Measurements from ENCODE around the gene ZNF799.
"Not testable (repeated sequence)": the region's sequence is repeated elsewhere in the genome, so short reads cannot be mapped to it uniquely, and the experiment has no call there.

ZNF799 gene
- long read RNA-seq, donor 1, partial matches to known transcripts: 0 of 2 reads
- long read RNA-seq, donor 1, other reads (novel, unspliced or antisense): 0 of 2 reads
- long read RNA-seq, donor 2, partial matches to known transcripts: 0 of 3 reads
- long read RNA-seq, donor 2, other reads (novel, unspliced or antisense): 0 of 3 reads
- long read RNA-seq, donor 3: 0 reads
- long read RNA-seq, donor 4: 0 reads
- long read RNA-seq, donor 5, partial matches to known transcripts: 0 of 1 reads
- long read RNA-seq, donor 5, other reads (novel, unspliced or antisense): 0 of 1 reads
- long read RNA-seq, donor 6, partial matches to known transcripts: 0 of 1 reads
- long read RNA-seq, donor 6, other reads (novel, unspliced or antisense): 0 of 1 reads
- long read RNA-seq, donor 7: 0 reads
- long read RNA-seq, donor 8, full-length matches to known transcripts: 2 of 2 reads
- long read RNA-seq, donor 8, partial matches to known transcripts: 0 of 2 reads
- long read RNA-seq, donor 8, other reads (novel, unspliced or antisense): 0 of 2 reads

- peak; percentile 95 for DNase-seq
Measured at GRCh38 chr19:12400633-12401502, at the start of gene ZNF799. Gene ZNF799 (minus strand): TSS chr19:12401271. CDS start chr19:12401070, 201 bp downstream.

DNA sequence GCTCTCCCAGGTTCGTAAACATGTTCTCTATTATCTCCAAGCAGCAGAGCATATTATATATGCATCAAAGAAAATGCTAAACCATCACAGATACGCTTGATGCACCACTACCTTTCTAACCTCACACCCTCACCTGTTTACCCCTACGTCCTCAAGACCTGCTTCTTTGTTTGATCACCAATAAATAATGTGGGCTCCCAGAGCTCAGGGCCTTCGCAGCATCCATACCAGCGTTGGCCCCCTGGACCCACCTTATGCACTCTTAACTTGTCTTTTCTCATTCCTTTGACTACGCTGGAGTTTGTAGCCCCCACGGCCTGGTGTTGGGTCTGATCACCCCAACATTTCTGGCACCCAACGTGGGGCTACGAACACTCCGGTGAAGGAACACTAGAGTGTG is 49.8 kb upstream of the ZNF799 start:
- DNase-seq: no peak

DNA sequence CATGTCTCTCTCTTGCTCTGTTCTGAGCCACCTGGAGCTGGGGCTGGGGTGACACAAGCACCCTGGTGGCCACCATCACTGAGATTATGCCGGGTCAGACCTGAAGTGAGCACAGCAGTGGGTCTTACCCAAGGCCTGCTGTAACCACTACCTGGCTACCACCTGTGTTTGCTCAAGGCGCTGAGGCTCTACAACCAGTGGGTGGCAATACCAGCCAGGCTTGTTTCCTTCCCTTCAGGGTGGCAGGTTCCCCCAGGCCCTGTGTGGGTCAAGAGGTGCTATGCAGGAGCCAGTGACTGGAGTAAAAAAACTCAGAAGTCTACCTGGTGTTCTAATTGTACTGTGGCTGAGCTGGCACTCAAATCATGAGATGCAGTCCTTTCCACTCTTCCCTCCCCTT is 47.7 kb upstream of the ZNF799 start:
- no peak for DNase-seq

GRCh38 chr19:12440541-12441316 is 39.7 kb upstream of the ZNF799 start, which contains the start of gene ZNF443:
Gene ZNF443 (minus strand): TSS chr19:12441021. CDS start chr19:12440914, 107 bp downstream.
- DNase-seq: peak; percentile 94

- peak; percentile 55 for DNase-seq
Measured at GRCh38 chr19:12439686-12440540, 38.8 kb upstream of the ZNF799 start.

DNA sequence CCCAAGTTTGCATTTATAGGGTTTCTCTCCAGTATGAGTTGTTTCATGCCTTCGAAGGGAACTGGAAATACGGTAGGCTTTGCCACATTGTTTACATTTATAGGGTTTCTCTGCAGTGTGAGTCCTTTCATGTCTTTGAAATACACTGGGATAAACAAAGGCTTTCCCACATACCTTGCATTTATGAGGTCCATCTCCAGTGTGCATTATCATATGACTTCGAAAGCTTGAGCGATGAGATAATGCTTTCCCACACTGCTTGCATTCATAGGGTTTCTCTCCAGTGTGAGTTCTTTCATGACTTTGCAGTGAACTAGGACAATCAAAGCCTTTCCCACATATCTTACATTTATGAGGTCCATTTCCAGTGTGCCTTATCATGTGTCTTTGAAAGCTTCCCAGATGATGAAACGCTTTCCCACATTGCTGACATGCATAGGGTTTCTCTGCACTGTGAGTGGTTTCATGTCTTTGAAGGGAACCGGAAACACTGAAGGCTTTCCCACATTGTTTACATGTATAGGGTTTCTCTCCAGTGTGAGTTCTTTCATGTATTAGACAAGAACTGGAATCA is 29.7 kb upstream of the ZNF799 start:
- not testable (repeated sequence) for DNase-seq

DNA sequence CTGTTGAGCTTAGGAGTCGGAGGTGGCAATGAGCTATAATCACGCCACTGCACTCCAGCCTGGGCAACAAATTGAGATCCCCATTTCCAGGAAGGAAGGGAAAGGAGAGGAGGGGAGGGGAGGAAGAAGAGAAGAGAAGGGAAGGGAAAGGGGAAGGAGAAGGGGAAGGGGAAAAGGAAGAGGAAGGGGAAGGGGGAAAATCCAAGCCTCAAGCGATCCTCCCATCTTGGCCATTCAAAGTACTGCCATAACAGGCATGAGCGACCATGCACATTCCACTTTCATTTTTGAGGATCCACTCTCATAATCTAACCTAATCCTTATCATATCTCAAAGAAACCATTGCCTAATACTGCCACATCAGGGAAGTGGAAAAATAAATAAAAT is 24.8 kb upstream of the ZNF799 start:
- no peak for DNase-seq

- no peak for DNase-seq
Measured at GRCh38 chr19:12425236-12425887, 24.3 kb upstream of the ZNF799 start.

- not testable (repeated sequence) for DNase-seq
Measured at GRCh38 chr19:12417273-12417672, 16.2 kb upstream of the ZNF799 start.

- no peak for DNase-seq
Measured at GRCh38 chr19:12411893-12412292, 10.8 kb upstream of the ZNF799 start.

- DNase-seq: peak; percentile 55
Measured at GRCh38 chr19:12399901-12400632, 1.0 kb downstream of the ZNF799 start.

GRCh38 chr19:12391148-12391547 is 9.9 kb downstream of the ZNF799 start:
- DNase-seq: not testable (repeated sequence)

DNA sequence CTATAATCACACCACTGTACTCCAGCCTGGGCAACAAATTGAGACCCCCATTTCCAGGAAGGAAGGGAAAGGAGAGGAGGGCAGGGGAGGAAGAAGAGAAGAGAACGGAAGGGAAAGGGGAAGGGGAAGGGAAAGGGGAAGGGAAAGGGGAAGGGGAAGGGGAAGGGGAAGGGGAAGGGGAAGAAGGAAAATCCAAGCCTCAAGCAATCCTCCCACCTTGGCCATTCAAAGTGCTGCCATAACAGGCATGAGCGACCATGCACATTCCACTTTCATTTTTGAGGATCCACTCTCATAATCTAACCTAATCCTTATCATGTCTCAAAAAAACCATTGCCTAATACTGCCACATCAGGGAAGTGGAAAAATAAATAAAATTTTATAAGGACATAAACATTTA is 14.7 kb downstream of the ZNF799 start:
- DNase-seq: not testable (repeated sequence)

DNA sequence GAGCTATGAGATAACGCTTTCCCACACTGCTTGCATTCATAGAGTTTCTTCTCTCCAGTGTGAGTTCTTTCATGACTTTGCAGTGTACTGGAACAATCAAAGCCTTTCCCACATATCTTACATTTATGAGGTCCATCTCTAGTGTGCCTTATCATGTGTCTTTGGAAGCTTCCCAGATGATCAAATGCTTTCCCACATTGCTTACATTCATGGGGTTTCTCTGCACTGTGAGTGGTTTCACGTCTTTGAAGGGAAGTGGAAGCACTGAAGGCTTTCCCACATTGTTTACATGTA is 20.7 kb downstream of the ZNF799 start:
- DNase-seq: no peak

- DNase-seq: no peak
Measured at GRCh38 chr19:12379732-12380443, 21.2 kb downstream of the ZNF799 start.

- no peak for DNase-seq
Measured at GRCh38 chr19:12374026-12374425, 27.0 kb downstream of the ZNF799 start.

- DNase-seq: peak; percentile 95
Measured at GRCh38 chr19:12365236-12366162, 35.6 kb downstream of the ZNF799 start, which contains the start of gene ZNF442. Gene ZNF442 (minus strand): TSS chr19:12365683. CDS start chr19:12363631, 2,052 bp downstream.

Data from right kidney (tissue), 9 donors.